Measurements from ENCODE around the gene KIF26B.

Gene KIF26B

DNA sequence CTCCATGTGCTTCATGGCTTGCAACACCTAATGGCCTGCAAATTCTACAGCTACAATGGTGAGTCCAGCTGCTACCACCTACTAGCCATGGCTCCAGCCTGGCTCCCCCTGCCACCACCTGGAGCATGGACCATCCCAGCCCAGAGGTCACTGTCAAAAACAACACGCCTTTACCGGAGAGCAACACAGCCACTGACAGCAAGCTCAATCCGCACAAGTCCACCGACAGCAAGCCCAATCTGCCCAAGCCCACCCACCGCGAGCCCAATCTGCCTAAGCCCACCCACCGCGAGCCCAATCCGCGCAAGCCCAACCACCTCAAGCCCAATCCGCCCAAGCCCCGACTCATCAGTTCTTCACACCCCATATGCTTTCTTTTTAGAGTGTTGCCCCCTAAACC is 128.2 kb downstream of the KIF26B start:
- Histone ChIP-seq H2BK15ac (replicated peaks; ENCODE audit: low read depth) (no peak overlapping the region), H3K23ac (ENCODE audit: low read length) (no peak overlapping the region), H3K4me1 (ENCODE audit: control insufficient read depth, low read depth, low read length) (no peaks in the 10 kb centered on the region), H3K27ac (ENCODE audit: low read depth, low read length) (no peak overlapping the region), H3K79me1 (ENCODE audit: low read length) (no peaks in the 10 kb centered on the region), H3K36me3 (ENCODE audit: control insufficient read depth, insufficient read depth, low read length) (no peaks in the 10 kb centered on the region), H3K79me2 (ENCODE audit: control insufficient read depth, insufficient read depth, low read length) (no peaks in the 10 kb centered on the region), H4K8ac (ENCODE audit: low read depth, low read length) (no peak overlapping the region), H2AK5ac (ENCODE audit: low read length) (no peak overlapping the region), H3K4me2 (ENCODE audit: low read length) (no peak overlapping the region), H2BK5ac (ENCODE audit: low read length) (no peak overlapping the region), H3K18ac (ENCODE audit: low read length) (no peak overlapping the region), H3K4ac (ENCODE audit: low read depth, low read length) (no peak overlapping the region), H3K27me3 (ENCODE audit: insufficient read depth, low read length, poor library complexity) (no peaks in the 10 kb centered on the region), H3K4me3 (ENCODE audit: low read length) (no peak overlapping the region), H3K56ac (ENCODE audit: low read length) (no peak overlapping the region), H3K9ac (ENCODE audit: low read length) (no peak overlapping the region), H4K5ac (ENCODE audit: low read length) (no peak overlapping the region), H2BK120ac (ENCODE audit: low read depth, low read length) (no peak overlapping the region)
- no peak for DNase-seq
- no CpG with 5 or more reads among the region's 12 CpGs for WGBS (ENCODE audit: extremely low coverage, insufficient coverage, low lambda C conversion rate)

DNA sequence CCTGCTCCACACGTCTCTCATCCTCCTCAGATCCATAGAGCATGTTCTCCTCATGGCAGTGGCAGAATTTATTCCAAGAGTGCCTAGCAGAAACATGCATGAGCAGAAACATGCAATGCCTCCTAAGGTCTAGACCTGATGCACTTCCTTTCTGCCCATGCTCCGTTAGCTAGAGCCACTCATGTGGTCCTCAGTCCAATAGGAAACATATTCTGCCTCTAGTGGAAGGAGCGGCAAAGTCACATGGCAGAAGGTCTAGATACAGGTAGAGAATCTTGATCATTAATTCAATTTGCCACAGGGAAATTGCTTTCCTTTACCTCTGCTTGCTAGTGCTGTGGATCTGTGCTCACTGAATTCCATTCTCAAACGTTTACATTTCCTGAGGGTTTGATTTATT is 130.4 kb downstream of the KIF26B start:
- H2BK5ac ChIP-seq (ENCODE audit: low read length): no peak overlapping the region
- peak; percentile 23 for DNase-seq
- H4K8ac ChIP-seq (ENCODE audit: low read depth, low read length): no peak overlapping the region
- H4K5ac ChIP-seq (ENCODE audit: low read length): no peak overlapping the region
- H3K18ac ChIP-seq (ENCODE audit: low read length): no peak overlapping the region
- no peak overlapping the region for H3K4me2 ChIP-seq (ENCODE audit: low read length)
- no peak overlapping the region for H2BK120ac ChIP-seq (ENCODE audit: low read depth, low read length)
- no peak overlapping the region for H2BK15ac ChIP-seq (replicated peaks; ENCODE audit: low read depth)
- H2AK5ac ChIP-seq (ENCODE audit: low read length): no peak overlapping the region
- H3K56ac ChIP-seq (ENCODE audit: low read length): no peak overlapping the region
- no peaks in the 10 kb centered on the region for H3K79me2 ChIP-seq (ENCODE audit: control insufficient read depth, insufficient read depth, low read length)
- no peak overlapping the region for H3K9ac ChIP-seq (ENCODE audit: low read length)
- WGBS (ENCODE audit: extremely low coverage, insufficient coverage, low lambda C conversion rate): no CpG with 5 or more reads among the region's 4 CpGs
- H3K4me3 ChIP-seq (ENCODE audit: low read length): no peak overlapping the region
- H3K79me1 ChIP-seq (ENCODE audit: low read length): no peaks in the 10 kb centered on the region
- no peak overlapping the region for H3K27ac ChIP-seq (ENCODE audit: low read depth, low read length)
- H3K27me3 ChIP-seq (ENCODE audit: insufficient read depth, low read length, poor library complexity): no peaks in the 10 kb centered on the region
- H3K4me1 ChIP-seq (ENCODE audit: control insufficient read depth, low read depth, low read length): no peaks in the 10 kb centered on the region
- no peak overlapping the region for H3K23ac ChIP-seq (ENCODE audit: low read length)
- H3K36me3 ChIP-seq (ENCODE audit: control insufficient read depth, insufficient read depth, low read length): no peaks in the 10 kb centered on the region
- no peak overlapping the region for H3K4ac ChIP-seq (ENCODE audit: low read depth, low read length)

DNA sequence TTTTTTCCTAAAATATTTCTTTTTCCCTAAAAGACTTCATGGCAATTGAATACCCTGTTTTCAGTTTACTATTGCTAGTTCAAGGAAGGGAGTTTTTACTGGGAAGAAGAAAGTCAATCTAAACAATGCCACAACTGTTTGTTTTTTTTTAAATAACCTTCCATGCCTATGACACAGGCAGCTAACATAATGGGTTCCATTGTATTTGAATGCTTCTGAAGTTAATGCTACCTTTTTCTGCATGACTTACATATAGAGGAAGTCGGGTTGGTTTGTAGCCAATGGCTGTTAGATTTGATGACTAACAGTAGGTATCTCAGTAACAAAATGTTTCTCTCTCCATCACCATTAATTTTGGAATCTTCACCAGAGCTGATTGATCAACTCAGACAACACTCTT is 134.0 kb downstream of the KIF26B start:
- DNase-seq: no peak
- H4K5ac ChIP-seq (ENCODE audit: low read length): no peak overlapping the region
- H2BK120ac ChIP-seq (ENCODE audit: low read depth, low read length): no peak overlapping the region
- WGBS (ENCODE audit: extremely low coverage, insufficient coverage, low lambda C conversion rate): no CpG with 5 or more reads among the region's 1 CpG
- no peak overlapping the region for H2BK5ac ChIP-seq (ENCODE audit: low read length)
- H3K4me2 ChIP-seq (ENCODE audit: low read length): no peak overlapping the region
- H3K9ac ChIP-seq (ENCODE audit: low read length): no peak overlapping the region
- H2BK15ac ChIP-seq (replicated peaks; ENCODE audit: low read depth): no peak overlapping the region
- no peaks in the 10 kb centered on the region for H3K36me3 ChIP-seq (ENCODE audit: control insufficient read depth, insufficient read depth, low read length)
- no peaks in the 10 kb centered on the region for H3K27me3 ChIP-seq (ENCODE audit: insufficient read depth, low read length, poor library complexity)
- H3K79me1 ChIP-seq (ENCODE audit: low read length): no peaks in the 10 kb centered on the region
- H3K56ac ChIP-seq (ENCODE audit: low read length): no peak overlapping the region
- H3K18ac ChIP-seq (ENCODE audit: low read length): no peak overlapping the region
- no peak overlapping the region for H3K27ac ChIP-seq (ENCODE audit: low read depth, low read length)
- H3K79me2 ChIP-seq (ENCODE audit: control insufficient read depth, insufficient read depth, low read length): no peaks in the 10 kb centered on the region
- H3K4me3 ChIP-seq (ENCODE audit: low read length): no peak overlapping the region
- no peak overlapping the region for H2AK5ac ChIP-seq (ENCODE audit: low read length)
- no peaks in the 10 kb centered on the region for H3K4me1 ChIP-seq (ENCODE audit: control insufficient read depth, low read depth, low read length)
- H3K4ac ChIP-seq (ENCODE audit: low read depth, low read length): no peak overlapping the region
- H3K23ac ChIP-seq (ENCODE audit: low read length): no peak overlapping the region
- no peak overlapping the region for H4K8ac ChIP-seq (ENCODE audit: low read depth, low read length)

DNA sequence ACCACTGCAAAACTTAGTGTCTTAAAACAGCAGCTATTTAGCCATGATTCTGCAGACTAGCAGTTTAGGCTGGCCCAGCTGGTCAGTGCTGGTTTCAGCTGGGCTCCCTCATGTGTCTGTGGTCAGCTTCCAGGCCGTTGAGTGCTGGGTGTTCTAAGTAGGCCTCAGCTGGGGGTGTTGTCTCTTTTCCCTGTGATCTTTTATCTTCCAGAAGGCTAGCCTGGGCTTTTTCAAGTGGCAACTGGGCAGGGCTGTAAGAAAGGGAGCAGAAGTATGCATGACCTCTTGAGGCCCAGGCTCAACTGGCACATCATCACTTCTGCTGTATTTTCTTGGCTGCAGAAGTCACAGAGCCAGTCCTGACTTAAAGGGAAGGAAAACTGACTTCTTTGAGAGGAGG is 136.1 kb downstream of the KIF26B start:
- no peak overlapping the region for H3K27ac ChIP-seq (ENCODE audit: low read depth, low read length)
- H4K8ac ChIP-seq (ENCODE audit: low read depth, low read length): no peak overlapping the region
- H3K9ac ChIP-seq (ENCODE audit: low read length): no peak overlapping the region
- DNase-seq: no peak
- H3K36me3 ChIP-seq (ENCODE audit: control insufficient read depth, insufficient read depth, low read length): no peaks in the 10 kb centered on the region
- no peak overlapping the region for H3K4ac ChIP-seq (ENCODE audit: low read depth, low read length)
- no peaks in the 10 kb centered on the region for H3K4me1 ChIP-seq (ENCODE audit: control insufficient read depth, low read depth, low read length)
- no peak overlapping the region for H2BK120ac ChIP-seq (ENCODE audit: low read depth, low read length)
- H3K18ac ChIP-seq (ENCODE audit: low read length): no peak overlapping the region
- H3K4me2 ChIP-seq (ENCODE audit: low read length): no peak overlapping the region
- no peak overlapping the region for H3K56ac ChIP-seq (ENCODE audit: low read length)
- no peak overlapping the region for H2BK15ac ChIP-seq (replicated peaks; ENCODE audit: low read depth)
- no peak overlapping the region for H2AK5ac ChIP-seq (ENCODE audit: low read length)
- WGBS (ENCODE audit: extremely low coverage, insufficient coverage, low lambda C conversion rate): no CpG with 5 or more reads among the region's 1 CpG
- H3K79me1 ChIP-seq (ENCODE audit: low read length): no peaks in the 10 kb centered on the region
- no peak overlapping the region for H2BK5ac ChIP-seq (ENCODE audit: low read length)
- H3K27me3 ChIP-seq (ENCODE audit: insufficient read depth, low read length, poor library complexity): no peaks in the 10 kb centered on the region
- H3K79me2 ChIP-seq (ENCODE audit: control insufficient read depth, insufficient read depth, low read length): no peaks in the 10 kb centered on the region
- H3K23ac ChIP-seq (ENCODE audit: low read length): no peak overlapping the region
- H3K4me3 ChIP-seq (ENCODE audit: low read length): no peak overlapping the region
- no peak overlapping the region for H4K5ac ChIP-seq (ENCODE audit: low read length)

DNA sequence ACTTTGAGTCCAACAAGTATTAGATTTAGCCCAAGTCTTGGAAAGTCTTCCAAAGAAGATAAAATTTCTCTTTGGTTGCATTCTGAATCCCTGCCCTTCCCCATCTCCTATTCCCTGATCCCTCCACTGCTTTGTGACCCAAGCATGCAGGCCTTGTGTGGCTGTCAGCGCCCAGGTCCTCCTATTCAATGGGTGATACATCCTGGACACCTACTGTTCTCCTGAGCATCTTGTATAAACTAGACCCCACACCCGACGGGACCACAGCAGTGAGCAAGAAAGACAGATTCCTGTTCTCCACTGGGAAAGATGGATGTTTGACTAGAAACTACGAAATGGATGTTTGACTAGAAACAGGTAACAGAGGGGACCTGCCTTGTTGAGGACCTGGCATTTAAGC is 136.6 kb downstream of the KIF26B start:
- H3K4me3 ChIP-seq (ENCODE audit: low read length): no peak overlapping the region
- no peaks in the 10 kb centered on the region for H3K27me3 ChIP-seq (ENCODE audit: insufficient read depth, low read length, poor library complexity)
- H3K56ac ChIP-seq (ENCODE audit: low read length): no peak overlapping the region
- H3K23ac ChIP-seq (ENCODE audit: low read length): no peak overlapping the region
- H2BK5ac ChIP-seq (ENCODE audit: low read length): no peak overlapping the region
- no peaks in the 10 kb centered on the region for H3K4me1 ChIP-seq (ENCODE audit: control insufficient read depth, low read depth, low read length)
- no peaks in the 10 kb centered on the region for H3K36me3 ChIP-seq (ENCODE audit: control insufficient read depth, insufficient read depth, low read length)
- no peak overlapping the region for H3K4me2 ChIP-seq (ENCODE audit: low read length)
- H3K79me1 ChIP-seq (ENCODE audit: low read length): no peaks in the 10 kb centered on the region
- no peak overlapping the region for H2BK120ac ChIP-seq (ENCODE audit: low read depth, low read length)
- H2BK15ac ChIP-seq (replicated peaks; ENCODE audit: low read depth): no peak overlapping the region
- no peak overlapping the region for H3K27ac ChIP-seq (ENCODE audit: low read depth, low read length)
- no peak overlapping the region for H4K8ac ChIP-seq (ENCODE audit: low read depth, low read length)
- no peak overlapping the region for H3K4ac ChIP-seq (ENCODE audit: low read depth, low read length)
- no CpG with 5 or more reads among the region's 4 CpGs for WGBS (ENCODE audit: extremely low coverage, insufficient coverage, low lambda C conversion rate)
- H3K18ac ChIP-seq (ENCODE audit: low read length): no peak overlapping the region
- no peak overlapping the region for H3K9ac ChIP-seq (ENCODE audit: low read length)
- DNase-seq: no peak
- no peak overlapping the region for H2AK5ac ChIP-seq (ENCODE audit: low read length)
- H4K5ac ChIP-seq (ENCODE audit: low read length): no peak overlapping the region
- H3K79me2 ChIP-seq (ENCODE audit: control insufficient read depth, insufficient read depth, low read length): no peaks in the 10 kb centered on the region

DNA sequence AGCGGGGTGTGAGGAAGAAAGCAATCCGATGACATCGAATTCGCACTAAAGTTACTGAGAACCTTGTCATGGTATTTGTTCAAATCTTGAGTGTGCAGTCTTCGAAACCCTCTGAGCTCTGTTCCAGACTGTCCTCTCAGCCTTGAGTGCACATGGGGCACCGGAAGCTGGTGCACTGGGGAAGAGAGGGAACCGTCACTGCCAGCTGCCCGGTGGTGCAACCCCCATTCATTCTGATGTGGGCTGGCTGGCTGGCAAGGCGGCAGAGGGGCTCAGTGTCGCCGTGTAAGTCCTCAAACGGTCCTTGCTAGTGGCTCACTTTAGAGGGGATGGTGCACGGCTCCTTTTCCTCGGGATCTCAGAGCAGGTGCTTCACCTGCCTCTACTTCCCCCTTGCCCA is 137.4 kb downstream of the KIF26B start:
- Histone ChIP-seq H3K27me3 (ENCODE audit: insufficient read depth, low read length, poor library complexity) (no peaks in the 10 kb centered on the region), H3K9ac (ENCODE audit: low read length) (no peak overlapping the region), H3K79me2 (ENCODE audit: control insufficient read depth, insufficient read depth, low read length) (no peaks in the 10 kb centered on the region), H3K27ac (ENCODE audit: low read depth, low read length) (no peak overlapping the region), H4K5ac (ENCODE audit: low read length) (no peak overlapping the region), H3K4ac (ENCODE audit: low read depth, low read length) (no peak overlapping the region), H4K8ac (ENCODE audit: low read depth, low read length) (no peak overlapping the region), H3K4me3 (ENCODE audit: low read length) (no peak overlapping the region), H3K79me1 (ENCODE audit: low read length) (no peaks in the 10 kb centered on the region), H3K4me1 (ENCODE audit: control insufficient read depth, low read depth, low read length) (no peaks in the 10 kb centered on the region), H2BK5ac (ENCODE audit: low read length) (no peak overlapping the region), H3K4me2 (ENCODE audit: low read length) (no peak overlapping the region), H2BK120ac (ENCODE audit: low read depth, low read length) (no peak overlapping the region), H3K23ac (ENCODE audit: low read length) (no peak overlapping the region), H3K18ac (ENCODE audit: low read length) (no peak overlapping the region), H3K56ac (ENCODE audit: low read length) (no peak overlapping the region), H2BK15ac (replicated peaks; ENCODE audit: low read depth) (no peak overlapping the region), H2AK5ac (ENCODE audit: low read length) (no peak overlapping the region), H3K36me3 (ENCODE audit: control insufficient read depth, insufficient read depth, low read length) (no peaks in the 10 kb centered on the region)
- no peak for DNase-seq
- WGBS (ENCODE audit: extremely low coverage, insufficient coverage, low lambda C conversion rate): no CpG with 5 or more reads among the region's 14 CpGs

Data from mesendoderm (in vitro differentiated cells).